ENCODE measurements around the gene SPATA9.

DNA sequence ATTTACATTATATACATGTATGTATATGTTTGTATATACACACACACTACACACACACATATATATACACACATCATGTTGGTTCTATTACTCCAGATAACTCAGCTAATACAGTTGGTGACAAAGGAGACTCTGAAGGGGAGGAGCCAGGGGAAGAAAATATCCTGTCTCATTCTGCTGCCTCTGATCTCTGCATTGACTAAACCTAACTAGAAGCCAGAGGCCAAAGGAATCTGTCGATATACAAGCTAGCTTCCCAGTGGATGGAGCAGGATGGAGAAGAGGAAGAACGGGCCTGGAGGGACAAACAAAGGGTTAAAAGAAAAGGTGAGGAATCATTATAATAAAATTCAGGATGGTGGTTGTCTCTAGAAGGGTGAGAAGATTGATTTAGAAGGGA, 34.6 kb upstream of the SPATA9 start:
- TF ChIP-seq, protein P1, sequence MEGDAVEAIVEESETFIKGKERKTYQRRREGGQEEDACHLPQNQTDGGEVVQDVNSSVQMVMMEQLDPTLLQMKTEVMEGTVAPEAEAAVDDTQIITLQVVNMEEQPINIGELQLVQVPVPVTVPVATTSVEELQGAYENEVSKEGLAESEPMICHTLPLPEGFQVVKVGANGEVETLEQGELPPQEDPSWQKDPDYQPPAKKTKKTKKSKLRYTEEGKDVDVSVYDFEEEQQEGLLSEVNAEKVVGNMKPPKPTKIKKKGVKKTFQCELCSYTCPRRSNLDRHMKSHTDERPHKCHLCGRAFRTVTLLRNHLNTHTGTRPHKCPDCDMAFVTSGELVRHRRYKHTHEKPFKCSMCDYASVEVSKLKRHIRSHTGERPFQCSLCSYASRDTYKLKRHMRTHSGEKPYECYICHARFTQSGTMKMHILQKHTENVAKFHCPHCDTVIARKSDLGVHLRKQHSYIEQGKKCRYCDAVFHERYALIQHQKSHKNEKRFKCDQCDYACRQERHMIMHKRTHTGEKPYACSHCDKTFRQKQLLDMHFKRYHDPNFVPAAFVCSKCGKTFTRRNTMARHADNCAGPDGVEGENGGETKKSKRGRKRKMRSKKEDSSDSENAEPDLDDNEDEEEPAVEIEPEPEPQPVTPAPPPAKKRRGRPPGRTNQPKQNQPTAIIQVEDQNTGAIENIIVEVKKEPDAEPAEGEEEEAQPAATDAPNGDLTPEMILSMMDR (IDR thresholded peaks at IDR 0.05; ENCODE audit: low read depth, low read length, missing input control): no peak
- no peak for TF ChIP-seq RXRA (IDR thresholded peaks at IDR 0.05)
- TF ChIP-seq, protein P2, sequence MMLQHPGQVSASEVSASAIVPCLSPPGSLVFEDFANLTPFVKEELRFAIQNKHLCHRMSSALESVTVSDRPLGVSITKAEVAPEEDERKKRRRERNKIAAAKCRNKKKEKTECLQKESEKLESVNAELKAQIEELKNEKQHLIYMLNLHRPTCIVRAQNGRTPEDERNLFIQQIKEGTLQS (IDR thresholded peaks at IDR 0.05): no peak
- TF ChIP-seq, protein P3, sequence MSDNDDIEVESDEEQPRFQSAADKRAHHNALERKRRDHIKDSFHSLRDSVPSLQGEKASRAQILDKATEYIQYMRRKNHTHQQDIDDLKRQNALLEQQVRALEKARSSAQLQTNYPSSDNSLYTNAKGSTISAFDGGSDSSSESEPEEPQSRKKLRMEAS (IDR thresholded peaks at IDR 0.05): no peak
- no peak for TF ChIP-seq RAD21 (IDR thresholded peaks at IDR 0.05)
- TF ChIP-seq, protein P4, sequence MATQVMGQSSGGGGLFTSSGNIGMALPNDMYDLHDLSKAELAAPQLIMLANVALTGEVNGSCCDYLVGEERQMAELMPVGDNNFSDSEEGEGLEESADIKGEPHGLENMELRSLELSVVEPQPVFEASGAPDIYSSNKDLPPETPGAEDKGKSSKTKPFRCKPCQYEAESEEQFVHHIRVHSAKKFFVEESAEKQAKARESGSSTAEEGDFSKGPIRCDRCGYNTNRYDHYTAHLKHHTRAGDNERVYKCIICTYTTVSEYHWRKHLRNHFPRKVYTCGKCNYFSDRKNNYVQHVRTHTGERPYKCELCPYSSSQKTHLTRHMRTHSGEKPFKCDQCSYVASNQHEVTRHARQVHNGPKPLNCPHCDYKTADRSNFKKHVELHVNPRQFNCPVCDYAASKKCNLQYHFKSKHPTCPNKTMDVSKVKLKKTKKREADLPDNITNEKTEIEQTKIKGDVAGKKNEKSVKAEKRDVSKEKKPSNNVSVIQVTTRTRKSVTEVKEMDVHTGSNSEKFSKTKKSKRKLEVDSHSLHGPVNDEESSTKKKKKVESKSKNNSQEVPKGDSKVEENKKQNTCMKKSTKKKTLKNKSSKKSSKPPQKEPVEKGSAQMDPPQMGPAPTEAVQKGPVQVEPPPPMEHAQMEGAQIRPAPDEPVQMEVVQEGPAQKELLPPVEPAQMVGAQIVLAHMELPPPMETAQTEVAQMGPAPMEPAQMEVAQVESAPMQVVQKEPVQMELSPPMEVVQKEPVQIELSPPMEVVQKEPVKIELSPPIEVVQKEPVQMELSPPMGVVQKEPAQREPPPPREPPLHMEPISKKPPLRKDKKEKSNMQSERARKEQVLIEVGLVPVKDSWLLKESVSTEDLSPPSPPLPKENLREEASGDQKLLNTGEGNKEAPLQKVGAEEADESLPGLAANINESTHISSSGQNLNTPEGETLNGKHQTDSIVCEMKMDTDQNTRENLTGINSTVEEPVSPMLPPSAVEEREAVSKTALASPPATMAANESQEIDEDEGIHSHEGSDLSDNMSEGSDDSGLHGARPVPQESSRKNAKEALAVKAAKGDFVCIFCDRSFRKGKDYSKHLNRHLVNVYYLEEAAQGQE (IDR thresholded peaks at IDR 0.05): no peak
- TF ChIP-seq FOXA2 (IDR thresholded peaks at IDR 0.05): no peak
- TF ChIP-seq HNF4A (conservative IDR thresholded peaks at IDR 0.05): no peak
- no peak for TF ChIP-seq GABPA (IDR thresholded peaks at IDR 0.05 in 1 of 2, conservative IDR thresholded peaks at IDR 0.05 in 1 of 2)

Data from liver (tissue), 3 donors.